Measurements from ENCODE around the gene PML.
A peak's percentile ranks its signal among the peaks of the same experiment; 100 is the strongest.
"Not testable (repeated sequence)": the region's sequence is repeated elsewhere in the genome, so short reads cannot be mapped to it uniquely, and the experiment has no call there.

Gene PML

DNA sequence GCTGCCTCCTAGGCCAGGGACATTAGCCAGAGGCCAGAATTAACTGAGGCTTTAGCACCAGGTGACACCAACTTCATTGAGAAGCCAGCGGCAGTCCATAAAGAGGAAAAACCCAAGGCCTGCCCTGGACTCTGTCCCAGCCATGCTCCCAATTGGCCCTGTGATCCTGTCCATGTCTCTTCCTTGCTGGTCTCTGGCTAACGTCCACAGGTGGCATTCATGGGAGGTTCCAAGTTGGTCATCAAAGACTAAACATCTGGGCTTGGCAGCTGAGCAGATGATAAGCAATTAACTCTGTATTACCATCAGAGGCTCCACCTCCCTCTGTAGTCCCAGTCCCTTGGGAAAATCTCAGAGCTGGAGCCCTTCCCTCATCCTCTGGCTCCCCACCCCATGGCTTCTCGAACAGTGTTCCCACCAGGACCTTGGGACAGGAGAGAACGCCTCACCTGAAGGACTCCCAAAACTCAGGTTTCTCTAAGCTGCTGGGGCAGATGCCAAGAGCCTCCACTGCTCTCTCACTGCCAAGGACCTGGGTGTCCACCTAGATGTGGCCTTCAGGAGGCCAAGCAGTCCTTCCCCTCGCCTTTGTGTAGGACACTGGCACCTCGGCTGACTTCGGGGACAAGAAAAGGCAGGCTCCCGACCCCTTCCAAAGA, 47.4 kb downstream of the PML start:
- DNase-seq = no peak

GRCh38 chr15:74042603-74043424, 48.3 kb downstream of the PML start:
- no peak for DNase-seq

DNA sequence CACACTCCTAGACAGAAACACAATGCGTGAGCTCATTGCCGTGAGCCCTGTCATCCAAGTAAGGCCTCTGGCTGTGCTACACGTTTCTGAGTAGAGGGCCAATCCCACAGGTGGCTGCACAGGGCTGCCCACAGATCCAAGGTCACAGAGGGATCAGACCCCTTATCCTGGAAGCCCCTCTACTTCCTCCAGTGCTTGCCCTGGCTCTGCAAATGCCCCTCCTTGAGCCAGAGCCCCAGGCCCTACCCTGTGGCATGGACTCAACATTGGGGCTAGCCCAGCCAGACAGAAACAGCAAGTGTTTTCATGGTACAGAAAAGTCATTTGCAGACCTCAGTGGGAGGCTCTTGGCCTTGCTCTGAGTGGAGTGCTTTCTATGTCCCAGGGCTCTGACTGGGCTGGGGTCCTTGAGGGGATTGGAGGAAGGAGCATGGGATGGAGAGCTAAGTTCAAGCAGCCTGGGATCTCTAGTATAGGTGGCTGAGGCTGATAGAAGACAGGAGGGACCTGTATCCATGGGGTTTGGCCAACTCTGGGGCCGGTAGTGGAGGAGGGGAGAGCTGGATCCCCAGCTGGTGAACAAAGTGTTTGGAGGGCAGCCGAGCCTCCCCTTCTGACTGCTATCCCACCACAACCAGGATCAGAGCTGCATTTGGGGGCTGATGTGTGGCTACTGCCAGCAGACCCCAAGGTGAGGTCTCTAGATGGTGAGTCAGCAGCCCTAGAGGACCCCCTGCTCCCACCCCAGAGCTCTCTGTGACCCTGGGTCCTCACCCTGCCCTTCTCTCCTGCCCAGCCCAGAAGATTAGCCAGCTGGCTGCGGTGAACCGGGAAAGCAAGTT, 49.1 kb downstream of the PML start:
- DNase-seq = no peak

DNA sequence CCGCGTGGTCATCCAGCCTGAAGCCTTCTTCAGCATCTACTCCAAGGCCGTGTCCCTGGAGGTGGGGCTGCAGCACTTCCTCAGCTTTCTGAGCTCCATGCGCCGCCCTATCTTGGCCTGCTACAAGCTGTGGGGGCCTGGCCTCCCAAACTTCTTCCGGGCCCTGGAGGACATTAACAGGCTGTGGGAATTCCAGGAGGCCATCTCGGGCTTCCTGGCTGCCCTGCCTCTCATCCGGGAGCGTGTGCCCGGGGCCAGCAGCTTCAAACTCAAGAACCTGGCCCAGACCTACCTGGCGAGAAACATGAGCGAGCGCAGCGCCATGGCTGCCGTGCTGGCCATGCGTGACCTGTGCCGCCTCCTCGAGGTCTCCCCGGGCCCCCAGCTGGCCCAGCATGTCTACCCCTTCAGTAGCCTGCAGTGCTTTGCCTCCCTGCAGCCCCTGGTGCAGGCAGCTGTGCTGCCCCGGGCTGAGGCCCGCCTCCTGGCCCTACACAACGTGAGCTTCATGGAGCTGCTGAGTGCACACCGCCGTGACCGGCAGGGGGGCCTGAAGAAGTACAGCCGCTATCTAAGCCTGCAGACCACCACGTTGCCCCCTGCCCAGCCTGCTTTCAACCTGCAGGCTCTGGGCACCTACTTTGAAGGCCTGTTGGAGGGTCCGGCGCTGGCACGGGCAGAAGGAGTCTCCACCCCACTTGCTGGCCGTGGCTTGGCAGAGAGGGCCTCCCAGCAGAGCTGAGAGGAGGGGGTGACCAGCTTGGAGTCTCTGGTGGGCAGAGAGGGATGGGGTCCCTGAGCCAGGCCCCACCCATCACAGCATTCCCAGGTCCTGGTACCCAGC, 50.0 kb downstream of the PML start:
- DNase-seq = no peak

DNA sequence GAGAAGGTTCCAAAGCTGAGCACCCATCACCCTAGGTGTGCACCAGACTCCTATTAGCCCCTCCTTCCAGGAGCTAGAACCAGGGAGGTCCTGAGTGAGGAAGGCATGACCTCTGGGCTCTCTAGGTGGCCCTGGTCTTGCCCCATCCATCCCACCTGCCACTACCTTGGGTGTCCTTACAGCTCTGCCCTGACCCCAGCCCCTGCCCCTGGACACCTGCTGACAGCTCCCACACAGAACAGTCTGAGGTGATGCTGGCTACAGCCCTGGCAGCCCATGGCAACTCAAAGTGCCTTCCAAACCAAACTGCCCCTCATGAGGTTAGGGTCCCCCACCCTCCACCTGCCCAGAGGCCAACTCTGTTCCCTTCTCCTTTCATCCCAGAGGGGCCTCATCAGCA, 50.7 kb downstream of the PML start:
- no peak for DNase-seq

GRCh38 chr15:74045636-74046274, 51.2 kb downstream of the PML start:
- no peak for DNase-seq

DNA sequence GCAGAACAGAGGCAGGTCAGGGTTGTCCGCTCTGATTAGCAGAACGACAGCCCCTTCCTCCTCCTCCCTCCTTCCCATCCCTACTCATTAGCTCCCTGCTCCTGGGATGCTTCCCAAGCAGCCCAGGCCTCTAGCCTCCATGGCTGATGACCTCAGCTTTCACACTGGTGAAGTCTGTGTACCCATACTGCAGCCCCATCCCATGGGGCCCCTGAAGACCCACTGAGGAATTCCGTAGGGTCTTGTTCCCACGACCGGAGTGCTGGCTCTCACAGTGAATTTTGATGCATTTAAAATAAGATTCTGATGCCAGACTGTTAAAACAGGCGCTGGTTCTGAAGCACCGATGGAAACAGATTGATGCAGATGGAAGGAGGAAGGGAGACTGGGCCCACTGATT, 51.8 kb downstream of the PML start:
- no peak for DNase-seq

- no peak for DNase-seq
These were observed 55.6 kb downstream of the PML start for GRCh38 chr15:74050127-74050526.

GRCh38 chr15:74050556-74051234, 56.2 kb downstream of the PML start:
- DNase-seq = no peak

DNA sequence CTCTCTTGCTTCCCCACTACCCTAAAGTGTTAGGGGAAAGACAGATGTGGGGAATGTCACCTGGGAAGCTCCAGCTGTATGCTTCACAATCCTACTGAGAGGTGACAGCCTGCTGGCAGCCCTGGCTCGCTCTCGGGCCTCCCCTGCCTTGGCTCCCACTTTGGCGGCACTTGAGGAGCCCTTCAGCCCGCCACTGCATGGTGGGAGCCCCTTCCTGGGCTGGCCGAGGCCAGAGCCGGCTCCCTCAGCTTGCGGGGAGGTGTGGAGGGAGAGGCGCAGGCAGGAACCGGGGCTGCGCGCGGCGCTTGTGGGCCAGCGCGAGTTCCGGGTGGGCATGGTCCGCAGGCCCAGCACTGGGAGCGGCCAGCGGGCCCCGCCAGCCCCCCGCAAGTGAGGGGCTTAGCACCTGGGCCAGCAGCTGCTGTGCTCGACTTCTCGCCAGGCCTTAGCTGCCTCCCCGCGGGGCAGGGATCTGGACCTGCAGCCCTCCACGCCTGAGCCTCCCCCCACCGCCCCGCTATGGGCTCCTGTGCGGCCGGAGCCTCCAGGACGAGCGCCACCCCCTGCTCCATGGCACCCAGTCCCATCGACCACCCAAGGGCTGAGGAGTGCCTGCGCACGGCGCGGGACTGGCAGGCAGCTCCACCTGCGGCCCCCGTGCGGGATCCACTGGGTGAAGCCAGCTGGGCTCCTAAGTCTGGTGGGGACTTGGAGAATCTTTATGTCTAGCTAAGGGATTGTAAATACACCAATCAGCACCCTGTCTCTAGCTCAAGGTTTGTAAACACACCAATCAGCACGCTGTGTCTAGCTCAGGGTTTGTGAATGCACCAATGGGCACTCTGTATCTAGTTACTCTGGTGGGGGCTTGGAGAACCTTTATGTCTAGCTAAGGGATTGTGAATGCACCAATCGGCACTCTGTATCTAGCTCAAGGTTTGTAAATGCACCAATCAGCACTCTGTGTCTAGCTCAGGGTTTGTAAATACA, 58.0 kb downstream of the PML start:
- not testable (repeated sequence) for DNase-seq

- no peak for DNase-seq
These were observed 59.0 kb downstream of the PML start for GRCh38 chr15:74053517-74053916.

DNA sequence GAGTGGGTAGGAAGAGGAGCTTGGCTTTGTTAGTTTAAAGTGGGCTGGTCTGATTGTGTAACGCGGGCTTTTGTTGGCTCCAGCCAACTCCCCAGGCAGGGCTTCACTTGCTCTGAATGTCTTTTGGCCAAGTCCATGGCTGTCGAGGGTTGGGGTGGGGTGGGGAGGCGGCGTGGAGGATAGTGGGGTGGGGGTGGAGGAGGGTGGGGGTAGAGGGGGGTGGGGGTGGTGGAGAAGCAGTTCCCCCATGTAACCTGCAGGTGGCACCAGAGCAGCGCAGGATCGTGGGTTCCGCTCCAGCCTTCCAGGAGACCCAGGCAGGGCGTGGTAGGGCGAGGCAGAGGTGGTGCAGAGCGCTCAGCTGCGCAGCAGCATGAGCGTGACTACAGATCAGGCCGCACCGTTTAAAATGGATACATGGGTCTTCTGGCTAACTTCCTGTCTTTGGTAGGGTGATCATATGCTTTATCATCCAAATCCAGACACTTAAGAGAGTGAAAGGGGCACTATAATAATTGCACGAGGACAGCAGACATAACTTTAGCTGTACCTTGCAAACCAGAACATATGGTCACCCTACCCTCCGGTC, 59.5 kb downstream of the PML start:
- peak; percentile 21 for DNase-seq

DNA sequence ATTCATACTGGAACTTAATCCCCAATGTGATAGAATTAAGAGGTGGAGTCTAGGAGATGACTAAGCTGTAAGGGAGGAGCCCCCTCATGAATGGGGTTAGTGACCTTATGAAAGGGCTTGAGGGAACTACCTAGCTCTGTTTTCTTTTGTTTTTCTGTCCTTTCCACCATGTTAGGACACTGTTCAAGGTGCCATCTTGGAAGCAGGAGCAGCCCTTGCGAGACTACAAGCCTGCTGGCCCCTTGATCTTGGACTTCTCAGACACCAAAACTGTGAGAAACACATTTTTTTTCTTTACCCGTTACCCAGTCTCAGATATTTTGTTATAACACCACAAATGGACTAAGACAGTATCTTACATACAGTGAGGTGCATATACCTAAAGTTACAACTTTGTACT, 61.3 kb downstream of the PML start:
- no peak for DNase-seq

DNA sequence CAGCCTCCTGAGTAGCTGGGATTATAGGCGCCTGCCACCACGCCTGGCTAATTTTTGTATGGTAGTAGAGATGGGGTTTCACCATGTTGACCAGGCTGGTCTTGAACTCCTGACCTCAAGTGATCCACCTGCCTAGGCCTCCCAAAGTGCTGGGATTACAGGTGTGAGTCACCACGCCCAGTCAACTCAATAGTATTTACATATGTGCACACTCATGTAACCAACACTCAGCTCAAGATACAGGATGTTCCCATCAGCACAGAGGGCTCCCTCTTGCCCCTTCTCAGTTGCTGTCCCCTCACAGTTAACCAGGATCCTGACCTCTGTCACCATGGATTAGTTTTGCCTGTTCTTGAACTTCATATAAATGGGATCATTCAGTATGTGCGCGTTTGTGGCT, 61.8 kb downstream of the PML start:
- not testable (repeated sequence) for DNase-seq

- not testable (repeated sequence) for DNase-seq
These were observed 64.7 kb downstream of the PML start for GRCh38 chr15:74059050-74059833.

GRCh38 chr15:74060251-74060650, 65.7 kb downstream of the PML start:
- DNase-seq = no peak

- DNase-seq = no peak
These were observed 67.7 kb downstream of the PML start for GRCh38 chr15:74062236-74062635.

GRCh38 chr15:74062671-74063070, 68.2 kb downstream of the PML start:
- DNase-seq = no peak

Data from DMS79 treated with DMSO at 0.1 percent for 48 hours (cell line).